ACC112 (cell line): ENCODE measurements around the gene GRAMD4.
"Not testable (repeated sequence)": the region's sequence is repeated elsewhere in the genome, so short reads cannot be mapped to it uniquely, and the experiment has no call there.

Experiments used
- H2AFZ ChIP-seq: fragments of 200-600 bp; sonication (generic); one replicate; pipeline ENCODE4 v1.6.0; 2017; ENCODE audit warnings: antibody characterized with exemption, low read length; ENCODE audit not compliant: unreplicated experiment
- H3K27ac ChIP-seq: fragments of 200-600 bp; sonication (generic); 2 replicates; pipeline ENCODE4 v1.5.1; 2014; ENCODE audit warnings: low read depth, mild to moderate bottlenecking, antibody characterized with exemption, low read length, moderate library complexity
- H3K27me3 ChIP-seq: fragments of 200-600 bp; sonication (generic); 2 replicates; pipeline ENCODE4 v1.6.1; 2014; ENCODE audit warnings: mild to moderate bottlenecking, antibody characterized with exemption, low read length, moderate library complexity, mixed read lengths; ENCODE audit not compliant: insufficient read depth
- H3K36me3 ChIP-seq: fragments of 200-600 bp; sonication (generic); 2 replicates; pipeline ENCODE4 v1.6.1; 2016; ENCODE audit warnings: mild to moderate bottlenecking, antibody characterized with exemption, low read length, moderate library complexity, mixed read lengths; ENCODE audit not compliant: insufficient read depth
- H3K4me1 ChIP-seq: fragments of 200-600 bp; sonication (generic); one replicate; pipeline ENCODE4 v1.6.1; 2016; ENCODE audit warnings: low read length, mixed read lengths; ENCODE audit not compliant: insufficient read depth, unreplicated experiment, control insufficient read depth
- H3K4me3 ChIP-seq: fragments of 200-600 bp; sonication (generic); 2 replicates; pipeline ENCODE4 v1.5.1; 2014; ENCODE audit warnings: mild to moderate bottlenecking, low read depth, low read length
- H3K79me2 ChIP-seq: fragments of 200-600 bp; sonication (generic); one replicate; pipeline ENCODE4 v1.6.0; 2016; ENCODE audit warnings: low read length; ENCODE audit not compliant: control insufficient read depth, unreplicated experiment, insufficient read depth

GRAMD4 gene

DNA sequence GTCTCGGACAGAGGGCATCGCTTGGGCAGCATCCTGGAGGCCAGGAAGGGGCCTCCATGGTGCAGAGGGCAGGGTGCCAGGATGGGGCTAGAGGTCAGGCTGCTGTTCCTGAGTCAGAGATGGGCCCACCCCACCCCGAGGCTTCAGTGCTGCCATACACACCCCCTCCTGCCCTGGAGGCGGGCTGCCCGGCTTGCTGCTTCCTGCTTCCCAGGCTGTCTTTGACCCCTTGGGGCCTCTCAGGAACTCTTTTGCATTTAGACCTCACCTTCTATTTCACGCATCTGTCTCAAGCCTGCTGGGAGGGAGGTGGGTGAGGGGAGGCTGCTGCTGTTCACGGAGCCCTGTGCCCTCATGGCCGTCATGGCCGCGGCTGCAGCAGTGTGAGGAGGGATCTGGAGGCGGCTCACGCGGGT is 6.6 kb upstream of the GRAMD4 start:
- no peaks in the 10 kb centered on the region for H3K27me3 ChIP-seq
- no peaks in the 10 kb centered on the region for H3K79me2 ChIP-seq
- H3K27ac ChIP-seq = no peak overlapping the region
- H2AFZ ChIP-seq = no peak overlapping the region
- H3K4me3 ChIP-seq = no peak overlapping the region
- H3K4me1 ChIP-seq = no peaks in the 10 kb centered on the region
- no peaks in the 10 kb centered on the region for H3K36me3 ChIP-seq

DNA sequence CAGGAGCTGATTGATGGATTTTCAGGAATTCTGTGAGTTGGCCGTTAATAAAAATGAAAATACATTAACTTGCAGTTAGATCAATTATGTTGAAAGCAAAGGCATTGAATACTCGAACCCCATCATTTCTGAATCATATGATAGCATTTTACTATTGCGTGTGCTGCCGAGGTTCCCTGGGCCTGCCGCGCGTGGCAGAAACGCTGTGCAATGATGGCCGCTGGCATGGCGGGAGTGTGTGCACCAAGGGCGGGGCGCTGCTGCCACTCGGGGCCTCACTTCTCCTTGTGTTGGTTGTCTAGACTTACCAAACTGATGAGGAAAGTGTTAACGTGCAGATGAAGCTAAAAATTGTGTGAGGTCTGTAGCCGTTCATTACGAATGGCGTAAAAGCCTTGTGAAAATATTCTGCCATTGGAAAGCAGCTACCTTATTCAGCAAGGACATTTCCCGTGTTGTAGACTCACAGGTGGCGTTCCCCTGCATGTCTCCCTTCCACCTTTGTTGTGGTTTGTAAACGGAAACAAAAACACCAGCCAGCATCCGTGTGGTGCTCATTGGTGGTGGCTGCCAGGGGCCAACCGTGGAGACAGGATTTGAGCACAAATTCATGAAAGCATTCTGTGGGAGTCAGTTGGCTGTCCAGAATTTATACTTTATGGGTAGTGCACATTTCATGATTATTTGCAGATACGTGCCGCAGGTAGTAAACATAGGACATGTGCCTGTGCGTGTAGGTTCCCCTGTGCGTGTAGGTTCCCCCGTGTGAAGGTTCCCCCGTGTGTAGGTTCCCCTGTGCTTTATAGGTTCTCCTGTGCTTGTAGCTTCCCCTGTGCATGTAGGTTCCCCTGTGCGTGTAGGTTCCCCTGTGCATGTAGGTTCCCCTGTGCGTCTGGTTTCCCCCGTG is 5.9 kb upstream of the GRAMD4 start:
- no peak overlapping the region for H2AFZ ChIP-seq
- no peaks in the 10 kb centered on the region for H3K79me2 ChIP-seq
- H3K27ac ChIP-seq = no peak overlapping the region
- H3K27me3 ChIP-seq = no peaks in the 10 kb centered on the region
- H3K4me1 ChIP-seq = no peaks in the 10 kb centered on the region
- H3K36me3 ChIP-seq = no peaks in the 10 kb centered on the region
- no peak overlapping the region for H3K4me3 ChIP-seq

DNA sequence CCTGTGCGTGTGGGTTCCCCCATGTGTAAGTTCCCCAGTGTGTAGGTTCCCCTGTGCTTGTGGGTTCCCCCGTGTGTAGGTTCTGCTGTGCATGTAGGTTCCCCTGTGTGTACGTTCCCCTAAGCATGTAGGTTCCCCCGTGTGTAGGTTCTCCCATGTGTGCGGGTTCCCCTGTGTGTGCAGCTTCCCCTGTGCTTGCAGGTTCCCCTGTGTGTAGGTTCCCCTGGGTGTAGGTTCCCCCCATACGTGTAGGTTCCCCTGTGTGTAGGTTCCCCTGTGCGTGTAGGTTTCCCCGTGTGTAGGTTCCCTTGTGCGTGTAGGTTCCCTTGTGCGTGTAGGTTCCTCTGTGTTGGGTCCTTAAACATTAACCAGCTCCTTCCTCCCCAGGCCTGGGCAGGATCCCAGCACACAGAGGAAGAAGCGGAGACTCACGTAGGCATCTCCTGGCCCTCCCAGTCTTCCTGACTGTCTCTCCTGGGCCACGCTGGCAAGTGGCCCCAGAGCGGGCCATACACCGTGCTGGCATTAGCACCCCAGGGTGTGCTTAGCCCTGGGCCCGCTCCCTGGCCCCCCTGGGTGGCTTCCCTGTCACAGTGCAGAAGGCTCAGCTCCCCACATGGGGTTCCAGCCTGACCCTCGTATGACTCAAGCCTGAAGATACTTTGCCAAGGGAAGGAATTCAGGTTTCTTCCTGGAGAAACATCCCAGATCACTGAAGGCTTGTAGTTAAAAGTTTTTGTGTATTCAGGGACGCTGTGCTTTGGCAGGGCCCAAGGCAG is 2.8 kb upstream of the GRAMD4 start:
- Histone ChIP-seq H3K79me2 (no peaks in the 10 kb centered on the region), H3K27ac (no peak overlapping the region), H2AFZ (no peak overlapping the region), H3K36me3 (no peaks in the 10 kb centered on the region), H3K4me1 (no peaks in the 10 kb centered on the region), H3K4me3 (no peak overlapping the region), H3K27me3 (no peaks in the 10 kb centered on the region)

DNA sequence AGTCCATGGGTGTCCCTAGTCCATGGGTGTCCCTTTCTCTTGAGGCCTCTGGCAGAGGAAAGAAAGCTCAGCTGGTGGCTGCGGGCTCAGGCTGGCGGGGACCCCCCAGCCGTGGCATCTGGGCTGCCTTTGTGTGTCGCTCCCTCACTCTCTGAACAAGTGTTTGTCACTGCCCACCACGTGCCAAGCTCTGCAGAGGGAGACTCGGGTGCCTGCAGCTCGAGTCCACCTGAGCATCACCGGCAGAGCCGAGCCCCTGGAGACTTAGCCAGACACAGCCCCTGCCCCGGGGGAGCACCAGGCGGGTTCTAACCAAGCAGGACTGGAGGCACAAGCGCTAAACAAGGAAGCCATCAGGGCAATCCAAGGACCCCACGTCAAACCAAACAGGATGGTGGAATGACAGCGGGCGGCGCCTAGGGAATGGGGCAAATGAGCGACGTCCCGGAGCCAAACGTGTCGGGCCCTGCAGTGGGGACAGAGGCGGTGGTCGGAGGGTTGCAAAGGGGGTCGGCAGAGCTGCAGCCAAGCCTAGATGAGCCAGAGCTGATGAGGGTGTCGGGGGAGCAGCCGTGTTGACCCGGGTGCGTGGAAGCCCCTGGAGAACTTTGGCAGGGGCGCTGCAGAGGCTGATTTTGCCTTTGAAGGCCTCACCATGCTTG is 2.1 kb upstream of the GRAMD4 start:
- Histone ChIP-seq H3K4me3 (no peak overlapping the region), H2AFZ (no peak overlapping the region), H3K36me3 (no peaks in the 10 kb centered on the region), H3K27me3 (no peaks in the 10 kb centered on the region), H3K27ac (no peak overlapping the region), H3K79me2 (no peaks in the 10 kb centered on the region), H3K4me1 (no peaks in the 10 kb centered on the region)

DNA sequence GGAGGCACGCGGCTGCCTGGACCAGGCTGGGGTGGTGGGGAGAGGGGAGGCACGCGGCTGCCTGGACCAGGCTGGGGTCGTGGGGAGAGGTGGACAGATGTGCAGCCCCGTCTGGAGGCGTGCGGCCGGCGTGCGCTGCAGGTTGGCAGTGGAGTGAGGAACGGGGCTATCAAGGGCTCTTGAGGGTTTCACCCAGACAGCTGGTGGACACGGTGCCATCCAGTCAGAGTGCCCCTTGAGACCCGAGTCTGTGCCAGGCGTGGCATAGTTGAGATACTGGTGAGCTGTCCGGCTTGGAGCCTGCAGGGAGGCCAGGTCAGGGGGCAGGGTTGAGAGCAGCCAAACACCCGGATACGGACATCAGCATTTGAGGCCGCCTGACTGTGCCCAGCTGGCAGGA is 1.5 kb upstream of the GRAMD4 start:
- Histone ChIP-seq H3K36me3 (no peaks in the 10 kb centered on the region), H3K4me1 (no peaks in the 10 kb centered on the region), H3K27me3 (no peaks in the 10 kb centered on the region), H3K27ac (no peak overlapping the region), H3K79me2 (no peaks in the 10 kb centered on the region), H2AFZ (no peak overlapping the region), H3K4me3 (no peak overlapping the region)

DNA sequence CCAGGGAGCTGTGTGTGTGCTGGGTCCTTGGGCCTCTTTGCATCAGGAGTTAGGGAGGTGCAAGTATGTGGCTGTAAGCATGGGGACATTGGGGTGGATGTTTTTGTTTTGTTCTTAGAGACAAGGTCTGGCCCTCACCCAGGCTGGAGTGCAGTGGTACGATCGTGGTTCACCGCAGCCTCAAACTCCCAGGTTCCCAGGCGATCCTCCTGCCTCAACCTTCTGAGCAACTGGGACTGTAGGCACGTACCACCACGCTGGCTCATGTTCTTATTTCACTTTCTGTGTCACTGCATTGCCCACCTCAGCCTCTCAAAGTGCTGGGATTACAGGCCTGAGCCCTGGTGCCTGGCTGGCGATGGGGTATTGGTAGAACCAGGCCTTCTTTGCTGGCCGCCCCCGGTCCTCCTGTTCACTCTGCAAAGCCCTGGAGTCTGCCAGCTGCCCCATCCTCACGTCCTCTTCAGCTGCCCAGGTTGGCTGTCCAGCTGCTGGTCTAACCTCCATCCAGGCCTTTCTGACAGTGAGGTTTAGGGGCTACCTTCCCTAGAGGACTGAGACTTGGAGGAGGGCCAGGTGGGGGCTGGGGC is 851 bp upstream of the GRAMD4 start:
- no peaks in the 10 kb centered on the region for H3K4me1 ChIP-seq
- no peak overlapping the region for H3K27ac ChIP-seq
- H2AFZ ChIP-seq = no peak overlapping the region
- no peaks in the 10 kb centered on the region for H3K27me3 ChIP-seq
- H3K79me2 ChIP-seq = no peaks in the 10 kb centered on the region
- H3K36me3 ChIP-seq = no peaks in the 10 kb centered on the region
- H3K4me3 ChIP-seq = no peak overlapping the region

DNA sequence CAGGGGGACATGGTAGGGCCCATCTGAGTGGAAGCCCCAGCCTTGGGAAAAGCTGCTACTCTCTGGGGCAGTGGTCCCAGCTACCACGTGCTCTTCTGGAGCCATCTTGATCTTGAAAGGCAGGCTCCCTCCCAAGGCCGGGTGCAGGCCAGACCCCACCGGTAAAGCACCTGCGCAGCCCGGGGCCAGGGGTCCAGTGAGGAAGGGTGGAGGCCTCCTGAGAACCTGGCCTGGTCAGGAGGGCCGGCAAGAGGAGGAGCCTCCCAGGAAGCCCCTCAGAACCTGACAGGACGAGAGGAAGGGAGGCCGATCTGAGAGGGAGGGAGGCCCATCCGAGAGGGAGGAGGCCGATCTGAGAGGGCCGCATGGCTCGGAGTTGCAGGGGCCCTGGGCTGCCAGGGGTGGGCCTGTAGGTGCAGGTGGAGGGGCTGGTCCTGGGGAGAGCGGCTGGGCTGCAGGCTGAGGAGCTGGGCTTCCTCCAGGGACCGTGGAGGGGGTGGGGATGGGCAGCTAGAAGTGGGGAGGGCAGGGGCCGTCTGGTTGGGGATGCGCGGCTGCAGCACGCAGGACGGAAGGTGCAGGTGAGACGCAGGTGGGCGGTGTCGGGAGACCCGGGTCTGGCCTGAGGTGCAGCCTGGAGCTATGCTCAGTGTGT is 529 bp downstream of the GRAMD4 start:
- H3K36me3 ChIP-seq = no peaks in the 10 kb centered on the region
- H3K27me3 ChIP-seq = no peaks in the 10 kb centered on the region
- H2AFZ ChIP-seq = no peak overlapping the region
- no peaks in the 10 kb centered on the region for H3K4me1 ChIP-seq
- no peaks in the 10 kb centered on the region for H3K79me2 ChIP-seq
- H3K27ac ChIP-seq = no peak overlapping the region
- H3K4me3 ChIP-seq = no peak overlapping the region

DNA sequence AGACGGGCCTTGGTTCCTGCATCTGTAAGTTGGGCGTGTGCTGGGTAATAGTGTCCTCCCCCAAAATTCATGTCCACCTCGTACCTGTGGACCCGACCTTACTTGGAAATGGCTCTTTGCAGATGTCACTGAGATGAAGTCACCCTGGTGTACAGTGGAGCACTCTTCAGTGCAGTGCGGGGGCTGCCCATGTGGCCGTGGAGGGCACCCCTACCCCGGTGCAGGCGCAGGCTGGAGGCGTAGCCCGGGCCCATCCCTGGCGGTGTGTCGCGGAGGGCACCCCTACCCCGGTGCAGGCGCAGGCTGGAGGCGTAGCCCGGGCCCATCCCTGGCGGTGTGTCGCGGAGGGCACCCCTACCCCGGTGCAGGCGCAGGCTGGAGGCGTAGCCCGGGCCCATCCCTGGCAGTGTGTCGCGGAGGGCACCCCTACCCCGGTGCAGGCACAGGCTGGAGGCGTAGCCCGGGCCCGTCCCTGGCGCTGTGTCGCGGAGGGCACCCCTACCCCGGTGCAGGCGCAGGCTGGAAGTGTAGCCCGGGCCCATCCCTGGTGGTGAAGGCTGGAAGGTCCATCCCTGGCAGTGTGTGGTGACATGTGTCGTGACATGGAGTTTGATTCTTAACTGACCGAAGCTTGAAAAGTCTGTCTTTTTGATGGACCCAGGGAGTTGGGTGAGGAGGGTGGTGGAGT is 1.2 kb downstream of the GRAMD4 start:
- not testable (repeated sequence) for H3K4me1 ChIP-seq, H3K27ac ChIP-seq, H3K79me2 ChIP-seq, H3K4me3 ChIP-seq, H3K27me3 ChIP-seq, H3K36me3 ChIP-seq, H2AFZ ChIP-seq

DNA sequence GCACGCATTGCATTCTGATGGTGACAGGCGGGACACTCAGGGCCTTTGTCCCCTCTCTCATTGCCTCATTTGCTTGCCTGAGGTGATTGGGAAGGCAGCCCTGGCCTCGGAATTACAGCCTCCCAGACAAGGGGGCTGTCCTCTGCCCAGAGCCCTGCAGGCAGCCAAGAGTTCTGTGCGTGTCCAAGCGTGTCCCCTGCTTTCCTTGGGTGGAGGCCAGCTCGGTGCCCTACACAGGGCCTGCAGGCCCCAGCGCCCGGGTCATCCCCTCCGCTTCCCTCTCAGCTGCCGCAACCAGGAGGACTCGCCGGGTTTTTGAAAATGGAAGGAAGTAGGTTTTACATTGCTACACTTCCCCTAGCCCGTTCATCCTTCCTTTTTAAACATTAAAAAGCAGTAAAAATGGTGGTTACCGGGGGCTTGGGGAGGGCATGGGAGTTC is 1.9 kb downstream of the GRAMD4 start:
- Histone ChIP-seq H3K36me3 (no peaks in the 10 kb centered on the region), H3K4me3 (no peak overlapping the region), H3K27me3 (no peaks in the 10 kb centered on the region), H2AFZ (no peak overlapping the region), H3K79me2 (no peaks in the 10 kb centered on the region), H3K27ac (no peak overlapping the region), H3K4me1 (no peaks in the 10 kb centered on the region)
